ENCODE measurements around the gene PCDH9. TPM values are rescaled to one million over a fixed set of nuclear protein-coding genes. Genes with fewer than 3 reads are reported as not detected.

The PCDH9 gene
- total and polyA plus RNA-seq, 2 experiments from 2014 or later, result 0.31 to 0.52 TPM

DNA sequence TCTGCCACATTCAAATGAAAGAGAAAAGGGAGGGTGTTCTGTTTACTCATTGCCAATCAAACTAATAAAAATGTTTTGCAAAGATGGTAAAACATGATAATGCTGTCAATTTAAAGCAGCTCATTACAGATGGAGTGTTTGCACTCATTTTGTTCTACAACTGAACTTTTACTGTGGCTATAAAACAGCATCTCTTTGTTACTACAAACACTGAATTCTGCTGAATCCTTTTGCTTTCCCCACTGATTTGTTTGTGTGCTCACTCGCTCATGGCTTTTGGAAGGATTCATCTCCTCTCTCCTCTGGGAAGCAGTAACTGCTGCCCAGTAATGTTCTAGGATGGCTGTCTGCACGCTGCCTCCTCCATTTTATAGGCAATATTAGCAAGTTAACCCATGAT is 434.5 kb downstream of the PCDH9 start:
- H3K27ac Mint-ChIP-seq, result no peak overlapping the region
- H3K27ac ChIP-seq (ENCODE audit: low read depth), result no peak overlapping the region
- H3K9me3 Mint-ChIP-seq, result no peaks in the 10 kb centered on the region
- H3K27me3 Mint-ChIP-seq (ENCODE audit: insufficient read depth, low read depth, poor library complexity), result no peaks in the 10 kb centered on the region
- DNase-seq (ENCODE audit: low spot score) (no peak), ATAC-seq (no peak)
- H3K9me2 ChIP-seq (ENCODE audit: insufficient read depth), result no peaks in the 10 kb centered on the region
- H3K4me3 Mint-ChIP-seq, result no peak overlapping the region
- TF ChIP-seq ETS1 (IDR thresholded peaks at IDR 0.05) (no peak), NANOG (IDR thresholded peaks at IDR 0.05; ENCODE audit: borderline replicate concordance) (no peak), JUNB (IDR thresholded peaks at IDR 0.05; ENCODE audit: unreplicated experiment) (no peak), POLR2AphosphoS5 (IDR thresholded peaks at IDR 0.05; ENCODE audit: low read depth) (no peak), EZH2 (IDR thresholded peaks at IDR 0.05; ENCODE audit: low read depth, unreplicated experiment) (no peak), ZNF114 (CRISPR knock-in tag; IDR thresholded peaks at IDR 0.05) (no peak), CTCF (conservative IDR thresholded peaks at IDR 0.05; ENCODE audit: low read depth in 2 of 2) (no peak), STAT1 (IDR thresholded peaks at IDR 0.05; ENCODE audit: unreplicated experiment) (no peak), CREB1 (CRISPR knock-in tag; IDR thresholded peaks at IDR 0.05; ENCODE audit: low read depth) (no peak), EZH2phosphoT487 (IDR thresholded peaks at IDR 0.05; ENCODE audit: unreplicated experiment) (no peak)
- TF ChIP-seq, protein P1, sequence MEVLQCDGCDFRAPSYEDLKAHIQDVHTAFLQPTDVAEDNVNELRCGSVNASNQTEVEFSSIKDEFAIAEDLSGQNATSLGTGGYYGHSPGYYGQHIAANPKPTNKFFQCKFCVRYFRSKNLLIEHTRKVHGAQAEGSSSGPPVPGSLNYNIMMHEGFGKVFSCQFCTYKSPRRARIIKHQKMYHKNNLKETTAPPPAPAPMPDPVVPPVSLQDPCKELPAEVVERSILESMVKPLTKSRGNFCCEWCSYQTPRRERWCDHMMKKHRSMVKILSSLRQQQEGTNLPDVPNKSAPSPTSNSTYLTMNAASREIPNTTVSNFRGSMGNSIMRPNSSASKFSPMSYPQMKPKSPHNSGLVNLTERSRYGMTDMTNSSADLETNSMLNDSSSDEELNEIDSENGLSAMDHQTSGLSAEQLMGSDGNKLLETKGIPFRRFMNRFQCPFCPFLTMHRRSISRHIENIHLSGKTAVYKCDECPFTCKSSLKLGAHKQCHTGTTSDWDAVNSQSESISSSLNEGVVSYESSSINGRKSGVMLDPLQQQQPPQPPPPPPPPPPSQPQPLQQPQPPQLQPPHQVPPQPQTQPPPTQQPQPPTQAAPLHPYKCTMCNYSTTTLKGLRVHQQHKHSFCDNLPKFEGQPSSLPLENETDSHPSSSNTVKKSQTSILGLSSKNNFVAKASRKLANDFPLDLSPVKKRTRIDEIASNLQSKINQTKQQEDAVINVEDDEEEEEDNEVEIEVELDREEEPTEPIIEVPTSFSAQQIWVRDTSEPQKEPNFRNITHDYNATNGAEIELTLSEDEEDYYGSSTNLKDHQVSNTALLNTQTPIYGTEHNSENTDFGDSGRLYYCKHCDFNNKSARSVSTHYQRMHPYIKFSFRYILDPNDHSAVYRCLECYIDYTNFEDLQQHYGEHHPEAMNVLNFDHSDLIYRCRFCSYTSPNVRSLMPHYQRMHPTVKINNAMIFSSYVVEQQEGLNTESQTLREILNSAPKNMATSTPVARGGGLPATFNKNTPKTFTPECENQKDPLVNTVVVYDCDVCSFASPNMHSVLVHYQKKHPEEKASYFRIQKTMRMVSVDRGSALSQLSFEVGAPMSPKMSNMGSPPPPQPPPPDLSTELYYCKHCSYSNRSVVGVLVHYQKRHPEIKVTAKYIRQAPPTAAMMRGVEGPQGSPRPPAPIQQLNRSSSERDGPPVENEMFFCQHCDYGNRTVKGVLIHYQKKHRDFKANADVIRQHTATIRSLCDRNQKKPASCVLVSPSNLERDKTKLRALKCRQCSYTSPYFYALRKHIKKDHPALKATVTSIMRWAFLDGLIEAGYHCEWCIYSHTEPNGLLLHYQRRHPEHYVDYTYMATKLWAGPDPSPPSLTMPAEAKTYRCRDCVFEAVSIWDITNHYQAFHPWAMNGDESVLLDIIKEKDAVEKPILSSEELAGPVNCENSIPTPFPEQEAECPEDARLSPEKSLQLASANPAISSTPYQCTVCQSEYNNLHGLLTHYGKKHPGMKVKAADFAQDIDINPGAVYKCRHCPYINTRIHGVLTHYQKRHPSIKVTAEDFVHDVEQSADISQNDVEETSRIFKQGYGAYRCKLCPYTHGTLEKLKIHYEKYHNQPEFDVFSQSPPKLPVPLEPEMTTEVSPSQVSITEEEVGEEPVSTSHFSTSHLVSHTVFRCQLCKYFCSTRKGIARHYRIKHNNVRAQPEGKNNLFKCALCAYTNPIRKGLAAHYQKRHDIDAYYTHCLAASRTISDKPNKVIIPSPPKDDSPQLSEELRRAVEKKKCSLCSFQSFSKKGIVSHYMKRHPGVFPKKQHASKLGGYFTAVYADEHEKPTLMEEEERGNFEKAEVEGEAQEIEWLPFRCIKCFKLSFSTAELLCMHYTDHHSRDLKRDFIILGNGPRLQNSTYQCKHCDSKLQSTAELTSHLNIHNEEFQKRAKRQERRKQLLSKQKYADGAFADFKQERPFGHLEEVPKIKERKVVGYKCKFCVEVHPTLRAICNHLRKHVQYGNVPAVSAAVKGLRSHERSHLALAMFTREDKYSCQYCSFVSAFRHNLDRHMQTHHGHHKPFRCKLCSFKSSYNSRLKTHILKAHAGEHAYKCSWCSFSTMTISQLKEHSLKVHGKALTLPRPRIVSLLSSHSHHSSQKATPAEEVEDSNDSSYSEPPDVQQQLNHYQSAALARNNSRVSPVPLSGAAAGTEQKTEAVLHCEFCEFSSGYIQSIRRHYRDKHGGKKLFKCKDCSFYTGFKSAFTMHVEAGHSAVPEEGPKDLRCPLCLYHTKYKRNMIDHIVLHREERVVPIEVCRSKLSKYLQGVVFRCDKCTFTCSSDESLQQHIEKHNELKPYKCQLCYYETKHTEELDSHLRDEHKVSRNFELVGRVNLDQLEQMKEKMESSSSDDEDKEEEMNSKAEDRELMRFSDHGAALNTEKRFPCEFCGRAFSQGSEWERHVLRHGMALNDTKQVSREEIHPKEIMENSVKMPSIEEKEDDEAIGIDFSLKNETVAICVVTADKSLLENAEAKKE (CRISPR knock-in tag; IDR thresholded peaks at IDR 0.05), result no peak
- H3F3A ChIP-seq (replicated peaks; ENCODE audit: low read depth), result no peaks in the 10 kb centered on the region
- H4K20me1 ChIP-seq (replicated peaks; ENCODE audit: insufficient read depth), result no peaks in the 10 kb centered on the region
- H3K4me2 ChIP-seq, result no peak overlapping the region
- H2AFZ ChIP-seq, result peak overlapping the region; percentile 66; the same call in 1 of the 2 replicates
- no peaks in the 10 kb centered on the region for H3K36me3 ChIP-seq (ENCODE audit: insufficient read depth)
- H3K79me2 ChIP-seq (replicated peaks; ENCODE audit: insufficient read depth), result no peaks in the 10 kb centered on the region
- no peak overlapping the region for H3K4me3 ChIP-seq
- no peaks in the 10 kb centered on the region for H3K36me3 Mint-ChIP-seq (ENCODE audit: low read depth)
- H3K4me1 ChIP-seq (ENCODE audit: insufficient read depth), result peaks cover 11% of the 10 kb centered on the region
- no peaks in the 10 kb centered on the region for H3K27me3 ChIP-seq (ENCODE audit: insufficient read depth)
- peaks cover 10% of the 10 kb centered on the region for H3K4me1 Mint-ChIP-seq

Data from GM23338 (cell line).